GM20000 (cell line): ENCODE data around the gene SLC20A1.
"Not testable (repeated sequence)": the region's sequence is repeated elsewhere in the genome, so short reads cannot be mapped to it uniquely, and the experiment has no call there.

Source experiments
- DNase-seq: peaks from one replicate; pipeline ENCODE4 v3.0.0; 2012; ENCODE audit warnings: low spot score
- TF ChIP-seq, protein P1 (sequence below): IDR thresholded peaks from 2 replicates; pipeline ENCODE4 v1.5.1; 2012; ENCODE audit warnings: mild to moderate bottlenecking, control low read depth; ENCODE audit errors: extremely low read depth, missing control alignments

Gene SLC20A1

DNA sequence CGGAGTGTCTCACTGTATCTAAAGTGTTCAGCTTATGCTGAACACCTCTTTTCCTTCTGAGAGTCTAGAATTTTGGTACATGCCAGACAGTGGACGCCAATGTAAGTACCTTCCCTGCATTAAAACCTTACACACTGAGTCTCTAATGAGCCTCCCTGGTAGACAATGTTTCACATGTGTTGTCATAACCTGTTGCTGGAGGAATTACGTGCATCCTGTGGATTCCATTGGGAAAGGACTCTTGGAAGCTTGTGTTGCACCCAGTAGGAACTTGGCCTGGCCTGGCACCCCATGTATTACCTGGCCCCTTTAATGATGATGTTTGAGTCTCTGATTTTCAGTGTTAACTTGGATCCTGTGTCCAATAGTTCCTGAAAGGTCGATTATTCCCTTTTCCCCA, 40.8 kb upstream of the SLC20A1 start:
- no peak for DNase-seq
- TF ChIP-seq, protein P1, sequence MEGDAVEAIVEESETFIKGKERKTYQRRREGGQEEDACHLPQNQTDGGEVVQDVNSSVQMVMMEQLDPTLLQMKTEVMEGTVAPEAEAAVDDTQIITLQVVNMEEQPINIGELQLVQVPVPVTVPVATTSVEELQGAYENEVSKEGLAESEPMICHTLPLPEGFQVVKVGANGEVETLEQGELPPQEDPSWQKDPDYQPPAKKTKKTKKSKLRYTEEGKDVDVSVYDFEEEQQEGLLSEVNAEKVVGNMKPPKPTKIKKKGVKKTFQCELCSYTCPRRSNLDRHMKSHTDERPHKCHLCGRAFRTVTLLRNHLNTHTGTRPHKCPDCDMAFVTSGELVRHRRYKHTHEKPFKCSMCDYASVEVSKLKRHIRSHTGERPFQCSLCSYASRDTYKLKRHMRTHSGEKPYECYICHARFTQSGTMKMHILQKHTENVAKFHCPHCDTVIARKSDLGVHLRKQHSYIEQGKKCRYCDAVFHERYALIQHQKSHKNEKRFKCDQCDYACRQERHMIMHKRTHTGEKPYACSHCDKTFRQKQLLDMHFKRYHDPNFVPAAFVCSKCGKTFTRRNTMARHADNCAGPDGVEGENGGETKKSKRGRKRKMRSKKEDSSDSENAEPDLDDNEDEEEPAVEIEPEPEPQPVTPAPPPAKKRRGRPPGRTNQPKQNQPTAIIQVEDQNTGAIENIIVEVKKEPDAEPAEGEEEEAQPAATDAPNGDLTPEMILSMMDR: no peak

DNA sequence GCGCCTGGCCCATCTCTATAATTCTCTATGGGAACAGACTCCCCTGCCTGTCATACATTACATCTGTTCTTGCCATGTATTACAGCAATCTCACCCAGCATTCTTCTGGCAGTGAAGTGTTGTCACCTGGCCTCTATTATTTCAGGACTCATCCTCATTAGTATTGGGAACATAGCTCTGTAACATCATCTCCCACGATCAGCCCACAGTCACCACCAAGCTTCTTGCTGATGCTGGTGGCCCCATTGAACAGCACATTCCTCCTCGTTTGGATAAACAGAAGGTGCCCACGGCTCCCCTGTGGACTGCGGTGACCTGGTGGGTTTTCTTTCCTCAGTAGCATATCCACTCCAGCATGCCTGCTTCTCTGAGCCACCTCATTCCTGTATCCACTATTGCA, 39.8 kb upstream of the SLC20A1 start:
- DNase-seq: no peak
- TF ChIP-seq, protein P1: no peak

DNA sequence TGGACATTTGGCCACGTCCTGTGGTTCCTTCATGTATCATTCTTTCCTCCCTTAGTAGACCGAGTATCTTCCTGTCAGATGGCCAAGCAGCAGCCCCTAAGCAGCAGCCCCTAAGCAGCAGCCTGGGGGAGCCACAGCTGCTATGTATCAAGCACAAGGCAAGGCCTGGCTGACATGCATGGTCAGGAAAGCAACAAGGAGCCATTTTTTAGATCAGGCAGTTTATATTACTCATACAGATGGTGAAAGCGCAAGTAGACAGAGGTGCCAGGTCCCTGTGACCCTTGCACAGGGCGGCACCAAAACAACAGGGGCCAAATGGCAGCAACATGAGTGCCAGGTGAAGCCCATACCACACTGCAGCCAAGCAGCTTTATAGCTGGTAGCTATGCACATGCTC, 39.2 kb upstream of the SLC20A1 start:
- no peak for DNase-seq
- TF ChIP-seq, protein P1: no peak

- TF ChIP-seq, protein P1: no peak
- DNase-seq: no peak
Measured at GRCh38 chr2:112607680-112608438, 37.9 kb upstream of the SLC20A1 start.

DNA sequence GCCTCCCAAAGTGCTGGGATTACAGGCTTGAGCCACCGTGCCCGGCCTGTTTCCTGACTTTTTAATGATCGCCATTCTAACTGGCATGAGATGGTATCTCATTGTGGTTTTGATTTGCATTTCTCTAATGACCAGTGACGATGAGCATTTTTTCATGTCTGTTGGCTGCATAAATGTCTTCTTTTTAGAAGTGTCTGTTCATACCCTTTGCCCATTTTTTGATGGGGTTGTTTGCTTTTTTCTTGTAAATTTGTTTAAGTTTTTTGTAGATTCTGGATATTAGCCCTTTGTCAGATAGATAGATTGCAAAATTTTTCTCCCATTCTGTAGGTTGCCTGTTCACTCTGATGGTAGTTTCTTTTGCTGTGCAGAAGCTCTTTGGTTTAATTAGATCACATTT, 36.4 kb upstream of the SLC20A1 start:
- not testable (repeated sequence) for DNase-seq

- not testable (repeated sequence) for DNase-seq
Measured at GRCh38 chr2:112612283-112612682, 33.5 kb upstream of the SLC20A1 start.

- DNase-seq: no peak
- TF ChIP-seq, protein P1: no peak
Measured at GRCh38 chr2:112614201-112614840, 31.4 kb upstream of the SLC20A1 start.

- no peak for DNase-seq
Measured at GRCh38 chr2:112615051-112615450, 30.7 kb upstream of the SLC20A1 start.

GRCh38 chr2:112615798-112616197, 29.9 kb upstream of the SLC20A1 start:
- DNase-seq: not testable (repeated sequence)

More at GRCh38 chr2:112615051-112615450, 30.7 kb upstream of the SLC20A1 start:
- TF ChIP-seq, protein P1: no peak
